OCI-LY1 (cell line): ENCODE results near the gene SNRPE.
"Not testable (repeated sequence)": the region's sequence is repeated elsewhere in the genome, so short reads cannot be mapped to it uniquely, and the experiment has no call there.

Source experiments
- H2AFZ ChIP-seq: fragments of 200-600 bp; sonication (generic), shearing (Covaris generic); 2 replicates; pipeline ENCODE4 v1.6.0; 2014; ENCODE audit warnings: antibody characterized with exemption, mild to moderate bottlenecking, low read length
- H3F3A ChIP-seq: fragments of 200-600 bp; sonication (generic), shearing (Covaris generic); 2 replicates; pipeline ENCODE4 v1.6.0; 2014; ENCODE audit warnings: mild to moderate bottlenecking, antibody characterized with exemption, low read length, moderate library complexity; ENCODE audit not compliant: insufficient read depth
- H3K27ac ChIP-seq: fragments of 200-600 bp; sonication (generic); 2 replicates; pipeline ENCODE4 v1.5.1; 2014; ENCODE audit warnings: low read length, mixed run types, mild to moderate bottlenecking, low read depth; ENCODE audit not compliant: poor library complexity, severe bottlenecking
- H3K27me3 ChIP-seq: fragments of 200-600 bp; sonication (generic); 2 replicates; pipeline ENCODE4 v1.6.0; 2014; ENCODE audit warnings: antibody characterized with exemption, mild to moderate bottlenecking, low read length, moderate library complexity; ENCODE audit not compliant: insufficient read depth
- H3K36me3 ChIP-seq: fragments of 200-600 bp; sonication (generic); 2 replicates; pipeline ENCODE4 v1.6.1; 2014; ENCODE audit warnings: mild to moderate bottlenecking, antibody characterized with exemption, low read length, moderate library complexity, mixed read lengths; ENCODE audit not compliant: insufficient read depth
- H3K4me1 ChIP-seq: fragments of 200-600 bp; sonication (generic); 2 replicates; pipeline ENCODE4 v1.5.1; 2014; ENCODE audit warnings: mild to moderate bottlenecking, low read length, moderate library complexity; ENCODE audit not compliant: insufficient read depth, severe bottlenecking
- H3K4me2 ChIP-seq: fragments of 200-600 bp; sonication (generic), shearing (Covaris generic); 2 replicates; pipeline ENCODE4 v1.6.1; 2014; ENCODE audit warnings: low read length
- H3K4me3 ChIP-seq: fragments of 200-600 bp; sonication (generic); 2 replicates; pipeline ENCODE4 v1.5.1; 2014; ENCODE audit warnings: low read length, low read depth, mild to moderate bottlenecking, mixed read lengths; ENCODE audit not compliant: poor library complexity, severe bottlenecking
- H3K79me2 ChIP-seq: fragments of 200-600 bp; shearing (Covaris generic); 2 replicates; pipeline ENCODE4 v1.6.1; 2016; ENCODE audit warnings: mixed run types, low read length, mixed read lengths; ENCODE audit not compliant: insufficient read depth
- H3K9ac ChIP-seq: fragments of 200-600 bp; sonication (generic), shearing (Covaris generic); 2 replicates; pipeline ENCODE4 v1.6.1; 2014; ENCODE audit warnings: mild to moderate bottlenecking, low read length, mixed read lengths
- H3K9me2 ChIP-seq: fragments of 200-600 bp; sonication (generic), shearing (Covaris generic); 2 replicates; pipeline ENCODE4 v1.6.1; 2014; ENCODE audit warnings: low read depth, mild to moderate bottlenecking, low read length, mixed read lengths
- H3K9me3 ChIP-seq: fragments of 200-600 bp; shearing (Covaris generic); 2 replicates; pipeline ENCODE4 v1.6.1; 2014; ENCODE audit warnings: low read length, mixed read lengths
- H4K20me1 ChIP-seq: fragments of 200-600 bp; sonication (generic), shearing (Covaris generic); 2 replicates; pipeline ENCODE4 v1.6.0; 2016; ENCODE audit warnings: mild to moderate bottlenecking, low read length; ENCODE audit not compliant: insufficient read depth
- CTCF ChIP-seq: fragments of 200-600 bp; sonication (generic), shearing (Covaris generic); IDR thresholded peaks from 2 replicates; pipeline ENCODE4 v1.5.1; 2017; ENCODE audit warnings: mild to moderate bottlenecking, antibody characterized with exemption, low read length, moderate library complexity, mixed read lengths
- EZH2 ChIP-seq: fragments of 200-600 bp; sonication (generic), shearing (Covaris generic); IDR thresholded peaks from 2 replicates; pipeline ENCODE4 v1.8.0; 2017; ENCODE audit warnings: borderline replicate concordance, mixed run types, mild to moderate bottlenecking, antibody characterized with exemption, low read length, moderate library complexity, mixed read lengths

The SNRPE gene

GRCh38 chr1:203828503-203828902, 32.9 kb upstream of the SNRPE start:
- H3K27ac ChIP-seq: no peak overlapping the region

GRCh38 chr1:203829247-203829646, 32.2 kb upstream of the SNRPE start:
- H3K27me3 ChIP-seq, H3K79me2 ChIP-seq, H2AFZ ChIP-seq, H3K4me1 ChIP-seq, H3K27ac ChIP-seq, H3K4me2 ChIP-seq, H4K20me1 ChIP-seq, H3K9me2 ChIP-seq, H3K4me3 ChIP-seq, H3F3A ChIP-seq, H3K9ac ChIP-seq, H3K9me3 ChIP-seq: not testable (repeated sequence)
- H3K36me3 ChIP-seq: peaks cover 90% of the 10 kb centered on the region

More at GRCh38 chr1:203828503-203828902, 32.9 kb upstream of the SNRPE start:
- Histone ChIP-seq H3K79me2 (no peaks in the 10 kb centered on the region; the same call in 1 of the 2 replicates), H2AFZ (no peak overlapping the region), H3K27me3 (no peaks in the 10 kb centered on the region), H3K9me3 (no peaks in the 10 kb centered on the region), H3K9me2 (no peaks in the 10 kb centered on the region), H3K9ac (no peak overlapping the region), H3K4me3 (no peak overlapping the region), H4K20me1 (no peaks in the 10 kb centered on the region), H3K36me3 (peaks cover 89% of the 10 kb centered on the region), H3K4me2 (no peak overlapping the region), H3F3A (no peaks in the 10 kb centered on the region), H3K4me1 (no peaks in the 10 kb centered on the region)
- TF ChIP-seq CTCF: no peak
- TF ChIP-seq EZH2: no peak

GRCh38 chr1:203835476-203835875, 25.9 kb upstream of the SNRPE start:
- no peaks in the 10 kb centered on the region for H3K79me2 ChIP-seq

More at GRCh38 chr1:203835476-203835875, 25.9 kb upstream of the SNRPE start:
- no peak overlapping the region for H3K4me3 ChIP-seq
- H4K20me1 ChIP-seq: no peaks in the 10 kb centered on the region
- H3K36me3 ChIP-seq: peaks cover 95% of the 10 kb centered on the region
- no peak overlapping the region for H3K9ac ChIP-seq
- H2AFZ ChIP-seq: no peak overlapping the region
- H3F3A ChIP-seq: no peaks in the 10 kb centered on the region
- H3K9me3 ChIP-seq: no peaks in the 10 kb centered on the region
- H3K27ac ChIP-seq: no peak overlapping the region
- no peak for TF ChIP-seq EZH2
- no peak for TF ChIP-seq CTCF
- H3K4me1 ChIP-seq: no peaks in the 10 kb centered on the region
- no peak overlapping the region for H3K4me2 ChIP-seq
- H3K27me3 ChIP-seq: no peaks in the 10 kb centered on the region
- no peaks in the 10 kb centered on the region for H3K9me2 ChIP-seq
